K562 (cell line): ENCODE data around the gene ADORA1.

Source experiments
- CREB1 ChIP-seq, 2 experiments: sonication (generic) in 1 of 2; formaldehyde crosslinking in 1 of 2; IDR thresholded peaks; 2 replicates each; pipeline versions ENCODE4 v1.6.1 to v1.8.0; 2012 to 2022; ENCODE audit warnings: inconsistent platforms in 1 of 2, mild to moderate bottlenecking in 1 of 2, missing genetic modification reagents in 1 of 2, moderate library complexity in 1 of 2
- GABPA ChIP-seq: fragments of 200-800 bp; sonication (Bioruptor generic); conservative IDR thresholded peaks from 2 replicates; pipeline ENCODE4 v1.6.1; 2016; ENCODE audit warnings: low read depth, missing genetic modification characterization, missing compliant biosample characterization
- MYC ChIP-seq, 2 experiments: fragments of 250-450 bp in 1 of 2; sonication (Bioruptor Pico) in 1 of 2; IDR thresholded peaks; 2 replicates each; pipeline versions ENCODE4 v1.5.1 to v1.6.1; 2012 to 2021; ENCODE audit warnings: low read depth in 2 of 2, borderline replicate concordance in 1 of 2, improper control_type of control experiment in 1 of 2, low read length in 1 of 2, mild to moderate bottlenecking in 1 of 2, moderate library complexity in 1 of 2
- POLR2AphosphoS5 ChIP-seq: IDR thresholded peaks from 2 replicates; pipeline ENCODE4 v1.6.1; 2011; ENCODE audit warnings: mild to moderate bottlenecking, low read depth, low read length, moderate library complexity; ENCODE audit not compliant: control insufficient read depth, insufficient read depth
- SMC3 ChIP-seq: conservative IDR thresholded peaks from 2 replicates; pipeline ENCODE4 v1.6.1; 2011; ENCODE audit warnings: low read depth, low read length, improper control_type of control experiment; ENCODE audit not compliant: insufficient read depth
- TAF1 ChIP-seq: IDR thresholded peaks from 2 replicates; pipeline ENCODE4 v1.6.1; 2011; ENCODE audit warnings: mild to moderate bottlenecking, low read length, moderate library complexity; ENCODE audit not compliant: insufficient read depth, control insufficient read depth, severe bottlenecking; ENCODE audit errors: extremely low read depth
- ZFX ChIP-seq: sonication (generic); formaldehyde crosslinking; IDR thresholded peaks from 2 replicates; pipeline ENCODE4 v1.8.0; 2022; ENCODE audit warnings: mild to moderate bottlenecking, missing genetic modification reagents, moderate library complexity
- TF ChIP-seq, protein P1 (sequence below), 3 experiments: IDR thresholded peaks in 2 of 3; conservative IDR thresholded peaks in 1 of 3; 2 replicates each; pipeline ENCODE4 v1.5.1; 2011 to 2012; ENCODE audit warnings: low read length in 3 of 3, mild to moderate bottlenecking in 3 of 3, control low read depth in 2 of 3, improper control_type of control experiment in 1 of 3, inconsistent platforms in 1 of 3, low read depth in 1 of 3, mixed read lengths in 1 of 3, moderate library complexity in 1 of 3; ENCODE audit not compliant: insufficient read depth in 2 of 3
- TF ChIP-seq, protein P2 (sequence below): IDR thresholded peaks from 2 replicates; pipeline ENCODE4 v1.6.1; 2011; ENCODE audit not compliant: insufficient read length; ENCODE audit errors: extremely low read depth
- TF ChIP-seq, protein P3 (sequence below): fragments of 250-450 bp; sonication (Bioruptor Pico); IDR thresholded peaks from 2 replicates; pipeline ENCODE4 v1.8.0; 2022; ENCODE audit warnings: moderate library complexity, mild to moderate bottlenecking, inconsistent platforms

DNA sequence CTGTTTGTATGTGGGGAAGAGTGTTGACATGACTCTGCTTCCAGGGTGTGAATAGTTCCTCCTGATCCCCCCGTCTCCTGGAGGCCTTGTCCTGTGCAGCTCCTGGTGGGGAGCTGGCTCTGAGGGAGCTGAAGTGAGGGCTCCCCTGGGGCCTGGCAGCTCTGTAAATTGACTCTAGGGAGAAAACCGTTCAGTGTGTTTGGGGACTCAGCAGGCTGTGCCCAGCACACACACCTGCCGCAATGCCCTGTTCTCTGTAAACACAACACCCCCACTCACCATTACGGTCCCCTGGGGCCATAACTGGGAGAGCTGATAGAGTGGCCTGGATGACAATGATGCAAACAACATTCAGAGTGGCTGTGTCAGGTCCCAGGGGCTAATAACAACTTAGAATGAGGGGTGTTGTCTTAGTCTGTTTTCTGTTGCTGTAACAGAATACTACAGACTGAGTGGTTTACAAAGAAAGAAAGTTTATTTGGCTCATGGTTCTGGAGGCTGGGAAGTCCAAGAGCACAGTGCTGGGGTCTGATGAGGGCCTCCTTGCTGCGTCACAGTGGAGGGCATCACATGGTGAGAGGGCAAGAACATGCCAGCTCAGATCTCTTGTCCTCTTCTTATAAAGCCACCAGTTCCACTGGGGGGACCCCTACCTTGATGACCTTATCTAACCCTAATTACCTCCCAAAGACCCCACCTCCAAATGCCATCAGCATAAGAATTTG, 15.3 kb downstream of the ADORA1 start:
- TF ChIP-seq SMC3 (no peak), POLR2AphosphoS5 (no peak), GABPA (tag) (no peak), TAF1 (no peak), ZFX (CRISPR knock-in tag) (no peak), CREB1 (IDR thresholded peaks at IDR 0.05) (no peak), CREB1 (CRISPR knock-in tag; IDR thresholded peaks at IDR 0.05) (no peak), MYC (IDR thresholded peaks at IDR 0.05; ENCODE audit: low read depth, low read length) (no peak), MYC (CRISPR knock-in tag; IDR thresholded peaks at IDR 0.05; ENCODE audit: borderline replicate concordance, low read depth) (no peak)
- TF ChIP-seq, protein P1, sequence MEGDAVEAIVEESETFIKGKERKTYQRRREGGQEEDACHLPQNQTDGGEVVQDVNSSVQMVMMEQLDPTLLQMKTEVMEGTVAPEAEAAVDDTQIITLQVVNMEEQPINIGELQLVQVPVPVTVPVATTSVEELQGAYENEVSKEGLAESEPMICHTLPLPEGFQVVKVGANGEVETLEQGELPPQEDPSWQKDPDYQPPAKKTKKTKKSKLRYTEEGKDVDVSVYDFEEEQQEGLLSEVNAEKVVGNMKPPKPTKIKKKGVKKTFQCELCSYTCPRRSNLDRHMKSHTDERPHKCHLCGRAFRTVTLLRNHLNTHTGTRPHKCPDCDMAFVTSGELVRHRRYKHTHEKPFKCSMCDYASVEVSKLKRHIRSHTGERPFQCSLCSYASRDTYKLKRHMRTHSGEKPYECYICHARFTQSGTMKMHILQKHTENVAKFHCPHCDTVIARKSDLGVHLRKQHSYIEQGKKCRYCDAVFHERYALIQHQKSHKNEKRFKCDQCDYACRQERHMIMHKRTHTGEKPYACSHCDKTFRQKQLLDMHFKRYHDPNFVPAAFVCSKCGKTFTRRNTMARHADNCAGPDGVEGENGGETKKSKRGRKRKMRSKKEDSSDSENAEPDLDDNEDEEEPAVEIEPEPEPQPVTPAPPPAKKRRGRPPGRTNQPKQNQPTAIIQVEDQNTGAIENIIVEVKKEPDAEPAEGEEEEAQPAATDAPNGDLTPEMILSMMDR (IDR thresholded peaks at IDR 0.05 in 2 of 3, conservative IDR thresholded peaks at IDR 0.05 in 1 of 3; ENCODE audit: insufficient read depth in 2 of 3, low read depth in 1 of 3, low read length in 3 of 3) = no peak
- TF ChIP-seq, protein P2, sequence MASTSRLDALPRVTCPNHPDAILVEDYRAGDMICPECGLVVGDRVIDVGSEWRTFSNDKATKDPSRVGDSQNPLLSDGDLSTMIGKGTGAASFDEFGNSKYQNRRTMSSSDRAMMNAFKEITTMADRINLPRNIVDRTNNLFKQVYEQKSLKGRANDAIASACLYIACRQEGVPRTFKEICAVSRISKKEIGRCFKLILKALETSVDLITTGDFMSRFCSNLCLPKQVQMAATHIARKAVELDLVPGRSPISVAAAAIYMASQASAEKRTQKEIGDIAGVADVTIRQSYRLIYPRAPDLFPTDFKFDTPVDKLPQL = no peak
- TF ChIP-seq, protein P3, sequence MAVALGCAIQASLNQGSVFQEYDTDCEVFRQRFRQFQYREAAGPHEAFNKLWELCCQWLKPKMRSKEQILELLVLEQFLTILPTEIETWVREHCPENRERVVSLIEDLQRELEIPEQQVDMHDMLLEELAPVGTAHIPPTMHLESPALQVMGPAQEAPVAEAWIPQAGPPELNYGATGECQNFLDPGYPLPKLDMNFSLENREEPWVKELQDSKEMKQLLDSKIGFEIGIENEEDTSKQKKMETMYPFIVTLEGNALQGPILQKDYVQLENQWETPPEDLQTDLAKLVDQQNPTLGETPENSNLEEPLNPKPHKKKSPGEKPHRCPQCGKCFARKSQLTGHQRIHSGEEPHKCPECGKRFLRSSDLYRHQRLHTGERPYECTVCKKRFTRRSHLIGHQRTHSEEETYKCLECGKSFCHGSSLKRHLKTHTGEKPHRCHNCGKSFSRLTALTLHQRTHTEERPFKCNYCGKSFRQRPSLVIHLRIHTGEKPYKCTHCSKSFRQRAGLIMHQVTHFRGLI (CRISPR knock-in tag) = no peak
